ENCODE data around the gene ZNF580. TPM values are rescaled to one million over a fixed set of nuclear protein-coding genes. Genes with fewer than 3 reads are reported as not detected.

The ZNF580 gene
- total RNA-seq, 1 donor from 2014 or later, result 37.4 TPM

GRCh38 chr19:55643003-55643886, 2.4 kb downstream of the ZNF580 start, which contains the start of gene ZNF581:
ZNF581 (plus strand) TSS chr19:55643649; CDS start chr19:55644572, 923 bp downstream.
- Mint-ChIP-seq H3K9me3 (no peaks in the 10 kb centered on the region), H3K27ac (peak within 1 kb of the TSS; percentile 96), H3K4me1 (ENCODE audit: unreplicated experiment) (peaks cover 29% of the 10 kb centered on the region), H3K36me3 (peaks cover 12% of the 10 kb centered on the region), H3K4me3 (peak within 1 kb of the TSS; percentile 96), H3K27me3 (peaks cover 5% of the 10 kb centered on the region)
- DNase-seq (ENCODE audit: extremely low spot score, unreplicated experiment), result peak; percentile 83
- TF ChIP-seq, protein P1, sequence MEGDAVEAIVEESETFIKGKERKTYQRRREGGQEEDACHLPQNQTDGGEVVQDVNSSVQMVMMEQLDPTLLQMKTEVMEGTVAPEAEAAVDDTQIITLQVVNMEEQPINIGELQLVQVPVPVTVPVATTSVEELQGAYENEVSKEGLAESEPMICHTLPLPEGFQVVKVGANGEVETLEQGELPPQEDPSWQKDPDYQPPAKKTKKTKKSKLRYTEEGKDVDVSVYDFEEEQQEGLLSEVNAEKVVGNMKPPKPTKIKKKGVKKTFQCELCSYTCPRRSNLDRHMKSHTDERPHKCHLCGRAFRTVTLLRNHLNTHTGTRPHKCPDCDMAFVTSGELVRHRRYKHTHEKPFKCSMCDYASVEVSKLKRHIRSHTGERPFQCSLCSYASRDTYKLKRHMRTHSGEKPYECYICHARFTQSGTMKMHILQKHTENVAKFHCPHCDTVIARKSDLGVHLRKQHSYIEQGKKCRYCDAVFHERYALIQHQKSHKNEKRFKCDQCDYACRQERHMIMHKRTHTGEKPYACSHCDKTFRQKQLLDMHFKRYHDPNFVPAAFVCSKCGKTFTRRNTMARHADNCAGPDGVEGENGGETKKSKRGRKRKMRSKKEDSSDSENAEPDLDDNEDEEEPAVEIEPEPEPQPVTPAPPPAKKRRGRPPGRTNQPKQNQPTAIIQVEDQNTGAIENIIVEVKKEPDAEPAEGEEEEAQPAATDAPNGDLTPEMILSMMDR (conservative IDR thresholded peaks at IDR 0.05), result no peak

- H3K27me3 Mint-ChIP-seq, result peaks cover 5% of the 10 kb centered on the region
- TF ChIP-seq, protein P1 (conservative IDR thresholded peaks at IDR 0.05), result no peak
- peak overlapping the region; percentile 96 for H3K27ac Mint-ChIP-seq
- no peak for DNase-seq (ENCODE audit: extremely low spot score, unreplicated experiment)
- peak overlapping the region; percentile 96 for H3K4me3 Mint-ChIP-seq
- H3K9me3 Mint-ChIP-seq, result no peaks in the 10 kb centered on the region
- H3K36me3 Mint-ChIP-seq, result peaks cover 12% of the 10 kb centered on the region
- H3K4me1 Mint-ChIP-seq (ENCODE audit: unreplicated experiment), result peaks cover 29% of the 10 kb centered on the region
Measured at GRCh38 chr19:55643887-55644176, 3.0 kb downstream of the ZNF580 start.

DNA sequence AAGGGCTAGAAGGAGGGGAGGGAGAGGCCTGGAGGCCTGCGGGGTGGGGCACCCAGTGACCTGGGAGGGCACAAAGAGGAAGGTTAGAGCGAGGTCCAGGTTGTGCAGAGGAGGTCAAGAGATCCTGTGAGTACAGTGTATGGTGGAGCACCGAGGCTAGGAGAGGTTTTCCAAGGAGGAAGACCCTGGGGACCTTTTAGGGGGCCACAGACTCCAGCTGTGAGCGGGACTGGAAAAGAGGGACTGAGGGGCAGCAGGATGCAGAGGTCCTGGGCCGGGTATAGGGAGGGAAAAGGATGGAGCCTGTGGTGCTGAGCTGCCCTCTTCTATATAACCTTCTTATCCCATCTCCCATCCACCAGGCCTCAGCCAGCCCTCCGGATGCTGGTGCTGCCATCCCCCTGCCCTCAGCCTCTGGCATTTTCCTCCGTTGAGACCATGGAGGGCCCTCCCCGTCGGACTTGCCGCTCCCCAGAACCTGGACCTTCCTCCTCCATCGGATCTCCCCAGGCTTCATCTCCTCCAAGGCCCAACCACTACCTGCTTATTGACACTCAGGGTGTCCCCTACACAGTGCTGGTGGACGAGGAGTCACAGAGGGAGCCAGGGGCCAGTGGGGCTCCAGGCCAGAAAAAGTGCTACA, 3.5 kb downstream of the ZNF580 start:
- Mint-ChIP-seq H3K27me3 (peaks cover 5% of the 10 kb centered on the region), H3K27ac (peak overlapping the region; percentile 96), H3K4me1 (ENCODE audit: unreplicated experiment) (peaks cover 25% of the 10 kb centered on the region), H3K36me3 (peaks cover 9% of the 10 kb centered on the region), H3K4me3 (peak overlapping the region; percentile 96), H3K9me3 (no peaks in the 10 kb centered on the region)
- no peak for DNase-seq (ENCODE audit: extremely low spot score, unreplicated experiment)
- TF ChIP-seq, protein P1 (conservative IDR thresholded peaks at IDR 0.05), result no peak

DNA sequence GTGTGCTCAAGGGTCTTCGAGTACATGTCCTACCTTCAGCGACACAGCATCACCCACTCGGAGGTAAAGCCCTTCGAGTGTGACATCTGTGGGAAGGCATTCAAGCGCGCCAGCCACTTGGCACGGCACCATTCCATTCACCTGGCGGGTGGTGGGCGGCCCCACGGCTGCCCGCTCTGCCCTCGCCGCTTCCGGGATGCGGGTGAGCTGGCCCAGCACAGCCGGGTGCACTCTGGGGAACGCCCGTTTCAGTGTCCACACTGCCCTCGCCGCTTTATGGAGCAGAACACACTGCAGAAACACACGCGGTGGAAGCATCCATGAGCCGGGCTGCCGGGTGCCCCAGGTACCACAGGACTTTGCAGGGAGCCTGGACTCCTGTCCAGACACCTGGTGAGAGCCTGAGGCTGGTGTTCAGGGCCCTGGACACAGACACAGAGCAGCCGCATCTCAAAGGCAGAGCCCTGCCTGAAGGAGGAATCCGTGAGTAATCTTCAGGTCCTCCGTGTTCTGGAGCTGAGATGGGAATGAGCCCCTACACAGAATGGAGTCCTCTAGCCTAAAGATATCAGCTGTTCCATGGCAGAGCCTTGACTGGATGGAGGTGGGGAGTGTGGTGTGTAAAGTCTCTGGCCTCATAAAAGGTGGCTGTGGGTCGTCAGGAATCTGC, 4.2 kb downstream of the ZNF580 start:
- H3K27ac Mint-ChIP-seq, result peak overlapping the region; percentile 96

DNA sequence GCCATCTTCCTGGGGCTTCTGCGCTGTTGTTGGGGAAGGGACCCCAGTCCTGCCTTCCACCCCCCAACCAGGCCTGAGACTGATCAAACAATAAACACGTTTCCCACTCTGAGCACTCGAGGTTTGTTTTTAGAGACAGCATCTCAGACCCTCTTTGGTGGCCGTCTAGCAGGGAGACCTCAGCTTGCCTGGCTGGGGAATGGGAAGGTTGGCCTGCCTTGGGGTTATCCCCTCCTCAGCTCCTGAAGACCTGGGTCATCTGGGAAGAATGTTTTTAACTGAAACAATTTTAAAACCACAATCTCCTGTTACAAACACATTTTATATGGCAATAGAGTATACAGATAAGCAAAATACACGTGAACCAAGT, 4.7 kb downstream of the ZNF580 start:
- H3K27ac Mint-ChIP-seq, result peak overlapping the region; percentile 46
- peak overlapping the region; percentile 73 for H3K4me3 Mint-ChIP-seq
- H3K9me3 Mint-ChIP-seq, result no peaks in the 10 kb centered on the region
- TF ChIP-seq, protein P1 (conservative IDR thresholded peaks at IDR 0.05), result no peak
- peaks cover 9% of the 10 kb centered on the region for H3K36me3 Mint-ChIP-seq
- peaks cover 22% of the 10 kb centered on the region for H3K4me1 Mint-ChIP-seq (ENCODE audit: unreplicated experiment)
- DNase-seq (ENCODE audit: extremely low spot score, unreplicated experiment), result no peak
- peaks cover 5% of the 10 kb centered on the region for H3K27me3 Mint-ChIP-seq

More for the DNA sequence above, 4.2 kb downstream of the ZNF580 start:
- peak overlapping the region; percentile 96 for H3K4me3 Mint-ChIP-seq
- TF ChIP-seq, protein P1 (conservative IDR thresholded peaks at IDR 0.05), result no peak
- no peaks in the 10 kb centered on the region for H3K9me3 Mint-ChIP-seq
- DNase-seq (ENCODE audit: extremely low spot score, unreplicated experiment), result no peak
- peaks cover 5% of the 10 kb centered on the region for H3K27me3 Mint-ChIP-seq
- H3K36me3 Mint-ChIP-seq, result peaks cover 9% of the 10 kb centered on the region
- peaks cover 25% of the 10 kb centered on the region for H3K4me1 Mint-ChIP-seq (ENCODE audit: unreplicated experiment)

All from type B pancreatic cell (in vitro differentiated cells).